Uterus (tissue), 2 donors: Measurements from ENCODE around the gene GPR37L1.

Source experiments
- POLR2A ChIP-seq, 2 donors: fragments of 450-650 bp; IDR thresholded peaks; one replicate each; pipeline ENCODE4 v1.6.1; 2016; ENCODE audit warnings: antibody characterized with exemption in 2 of 2, mild to moderate bottlenecking in 1 of 2, moderate library complexity in 1 of 2
- TF ChIP-seq, protein P1 (sequence below), 4 experiments: fragments of 200-600 bp in 2 of 4; fragments of 450-650 bp in 2 of 4; sonication (generic) in 2 of 4; IDR thresholded peaks; one replicate each; pipeline ENCODE4 v1.5.1; 2016 to 2019; ENCODE audit warnings: antibody characterized with exemption in 4 of 4, mild to moderate bottlenecking in 2 of 4, moderate library complexity in 1 of 4

DNA sequence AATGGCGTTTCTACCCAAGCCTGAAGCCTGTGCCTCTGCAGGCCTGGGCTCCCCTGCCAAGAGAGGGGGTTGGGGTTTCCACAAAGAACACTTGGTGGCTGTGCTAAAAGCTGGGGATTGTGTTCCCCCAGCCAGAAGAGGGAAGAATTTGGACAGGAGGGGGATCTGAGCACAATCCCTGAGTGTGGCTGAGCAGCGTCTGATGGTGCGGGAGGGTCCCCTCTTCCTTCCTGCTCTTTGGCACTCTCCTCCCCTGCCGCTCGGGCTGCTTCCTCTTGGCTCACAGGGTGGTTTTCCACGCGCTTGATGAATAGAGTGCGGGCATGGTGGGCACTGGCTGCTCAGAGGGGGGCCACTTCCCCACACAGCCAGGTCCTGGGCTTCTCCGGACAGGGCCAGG lies 3.7 kb downstream of the GPR37L1 start:
- TF ChIP-seq, protein P1, sequence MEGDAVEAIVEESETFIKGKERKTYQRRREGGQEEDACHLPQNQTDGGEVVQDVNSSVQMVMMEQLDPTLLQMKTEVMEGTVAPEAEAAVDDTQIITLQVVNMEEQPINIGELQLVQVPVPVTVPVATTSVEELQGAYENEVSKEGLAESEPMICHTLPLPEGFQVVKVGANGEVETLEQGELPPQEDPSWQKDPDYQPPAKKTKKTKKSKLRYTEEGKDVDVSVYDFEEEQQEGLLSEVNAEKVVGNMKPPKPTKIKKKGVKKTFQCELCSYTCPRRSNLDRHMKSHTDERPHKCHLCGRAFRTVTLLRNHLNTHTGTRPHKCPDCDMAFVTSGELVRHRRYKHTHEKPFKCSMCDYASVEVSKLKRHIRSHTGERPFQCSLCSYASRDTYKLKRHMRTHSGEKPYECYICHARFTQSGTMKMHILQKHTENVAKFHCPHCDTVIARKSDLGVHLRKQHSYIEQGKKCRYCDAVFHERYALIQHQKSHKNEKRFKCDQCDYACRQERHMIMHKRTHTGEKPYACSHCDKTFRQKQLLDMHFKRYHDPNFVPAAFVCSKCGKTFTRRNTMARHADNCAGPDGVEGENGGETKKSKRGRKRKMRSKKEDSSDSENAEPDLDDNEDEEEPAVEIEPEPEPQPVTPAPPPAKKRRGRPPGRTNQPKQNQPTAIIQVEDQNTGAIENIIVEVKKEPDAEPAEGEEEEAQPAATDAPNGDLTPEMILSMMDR (IDR thresholded peaks at IDR 0.05) = no peak
- TF ChIP-seq POLR2A (IDR thresholded peaks at IDR 0.05) = no peak
